Endothelial cell of umbilical vein (primary cell): Measurements from ENCODE around the gene SLC5A3. TPM values are rescaled to one million over a fixed set of nuclear protein-coding genes. Genes with fewer than 3 reads are reported as not detected.
A peak's percentile ranks its signal among the peaks of the same experiment; 100 is the strongest.

ENCODE experiments used
- BruUV-seq: library from RNA; stranded (reverse); fragments of 400-500 nt; replicated peaks from 2 replicates; lab custom pipeline; 2021; lab: Mats Ljungman, UMichigan
- CTCF ChIA-PET: fragments of 300-600, 350-600 bp; sonication (Branson Sonifier 250); formaldehyde crosslinking; loops from one replicate; lab custom pipeline; 2021; ENCODE audit warnings: antibody characterized with exemption, inconsistent platforms; lab: Charles Lee
- POLR2A ChIA-PET: fragments of 300-600, 350-600 bp; sonication (Branson Sonifier 250); formaldehyde crosslinking; loops from one replicate; lab custom pipeline; 2021; ENCODE audit warnings: antibody characterized with exemption, inconsistent platforms; lab: Charles Lee
- DNase-seq: peaks from one replicate; pipeline ENCODE4 v3.0.0-alpha.2; 2011; ENCODE audit warnings: low read depth, low spot score
- FAIRE-seq: peaks from 2 replicates; lab custom pipeline; 2011; peaks lifted over from hg19 to GRCh38; lab: Jason Lieb, UNC
- H2AFZ ChIP-seq: 2 replicates; pipeline ENCODE4 v1.6.0; 2012; ENCODE audit warnings: low read depth, low read length, control low read depth, inconsistent platforms
- H3K27ac ChIP-seq: 2 replicates; pipeline ENCODE4 v1.5.1; 2011; ENCODE audit warnings: low read depth, mild to moderate bottlenecking, control low read depth, low read length, moderate library complexity; ENCODE audit not compliant: insufficient read depth
- H3K27me3 ChIP-seq, 2 experiments: 2 replicates each; pipeline versions ENCODE4 v1.6.0 to v1.6.1; 2011; ENCODE audit warnings: low read length in 2 of 2, mixed read lengths in 1 of 2; ENCODE audit not compliant: control insufficient read depth in 2 of 2, insufficient read depth in 2 of 2
- H3K36me3 ChIP-seq, 2 experiments: 2 replicates in 1 of 2; 3 replicates in 1 of 2; pipeline ENCODE4 v1.5.1; 2011; ENCODE audit warnings: low read length in 2 of 2, mild to moderate bottlenecking in 1 of 2, moderate library complexity in 1 of 2; ENCODE audit not compliant: control insufficient read depth in 2 of 2, insufficient read depth in 2 of 2; ENCODE audit errors: extremely low read depth in 1 of 2
- H3K4me1 ChIP-seq: 3 replicates; pipeline ENCODE4 v1.5.1; 2011; ENCODE audit warnings: mild to moderate bottlenecking, low read length; ENCODE audit not compliant: control insufficient read depth, insufficient read depth; ENCODE audit errors: extremely low read depth
- H3K4me2 ChIP-seq: 2 replicates; pipeline ENCODE4 v1.6.1; 2011; ENCODE audit warnings: low read length, control low read depth, mixed read lengths; ENCODE audit not compliant: insufficient read depth
- H3K4me3 ChIP-seq, 3 experiments: fragments of 200-600 bp in 1 of 3; sonication (generic), shearing (Covaris generic) in 1 of 3; replicated peaks in 1 of 3; 2 replicates each; pipeline ENCODE4 v1.5.1; 2011 to 2016; ENCODE audit warnings: control low read depth in 3 of 3, low read length in 3 of 3, mild to moderate bottlenecking in 2 of 3, inconsistent platforms in 1 of 3, low read depth in 1 of 3, moderate library complexity in 1 of 3; ENCODE audit not compliant: insufficient read depth in 1 of 3
- H3K79me2 ChIP-seq: 2 replicates; pipeline ENCODE4 v1.6.0; 2012; ENCODE audit warnings: low read length, inconsistent platforms; ENCODE audit not compliant: control insufficient read depth, insufficient read depth
- H3K9ac ChIP-seq: replicated peaks from 2 replicates; pipeline ENCODE3; 2011; ENCODE audit warnings: low read length, control low read depth; ENCODE audit not compliant: insufficient read depth; ENCODE audit errors: extremely low read depth
- H3K9me1 ChIP-seq: replicated peaks from 3 replicates; pipeline ENCODE4 v1.6.0; 2011; ENCODE audit warnings: mild to moderate bottlenecking, low read length; ENCODE audit not compliant: control insufficient read depth, insufficient read depth; ENCODE audit errors: extremely low read depth
- H3K9me3 ChIP-seq: replicated peaks from 2 replicates; pipeline ENCODE4 v1.5.1; 2012; ENCODE audit warnings: low read length, inconsistent platforms; ENCODE audit not compliant: control insufficient read depth, insufficient read depth
- H4K20me1 ChIP-seq: replicated peaks from 2 replicates; pipeline ENCODE3; 2011; ENCODE audit warnings: mild to moderate bottlenecking, low read length; ENCODE audit not compliant: control insufficient read depth, insufficient read depth; ENCODE audit errors: extremely low read depth
- EZH2 ChIP-seq: IDR thresholded peaks from 2 replicates; pipeline ENCODE4 v1.6.1; 2012; ENCODE audit warnings: borderline replicate concordance, low read depth, mild to moderate bottlenecking, moderate library complexity, low read length, inconsistent platforms; ENCODE audit not compliant: severe bottlenecking
- FOS ChIP-seq: IDR thresholded peaks from 2 replicates; pipeline ENCODE4 v1.6.1; 2011; ENCODE audit warnings: mild to moderate bottlenecking, low read length, moderate library complexity, borderline replicate concordance; ENCODE audit not compliant: insufficient read depth
- GATA2 ChIP-seq: IDR thresholded peaks from 2 replicates; pipeline ENCODE4 v1.7.0; 2011; ENCODE audit warnings: low read depth, mild to moderate bottlenecking, moderate library complexity, mixed read lengths, low read length; ENCODE audit not compliant: insufficient read length, insufficient read depth
- JUN ChIP-seq: IDR thresholded peaks from 2 replicates; pipeline ENCODE4 v1.6.1; 2011; ENCODE audit warnings: borderline replicate concordance, low read depth; ENCODE audit not compliant: insufficient read length, insufficient read depth
- MYC ChIP-seq: IDR thresholded peaks from one replicate; pipeline ENCODE4 v1.6.1; 2011; ENCODE audit warnings: mild to moderate bottlenecking, low read depth, low read length
- POLR2A ChIP-seq: IDR thresholded peaks from 2 replicates; pipeline ENCODE4 v1.6.1; 2012; ENCODE audit warnings: low read depth, mild to moderate bottlenecking, control low read depth, low read length
- POLR2AphosphoS5 ChIP-seq: IDR thresholded peaks from 2 replicates; pipeline ENCODE4 v1.6.1; 2012; ENCODE audit warnings: low read depth, mild to moderate bottlenecking, control low read depth, low read length, moderate library complexity; ENCODE audit not compliant: insufficient read depth
- dilution Hi-C: fragments of 300-500 bp; cut with MboI; formaldehyde crosslinking; loops from one replicate; pipeline ENCODE4 v1.15.0; 2019; ENCODE audit warnings: low sequenced_read_pairs; ENCODE audit not compliant: extremely low pct_ligation_motif_present
- intact Hi-C: fragments of 100-400 bp; cut with micrococcal nuclease; formaldehyde crosslinking; loops from one replicate; pipeline ENCODE4 v1.10.0; 2022
- polyA plus RNA-seq, 4 experiments: library from polyadenylated mRNA; depleted of rRNA in 3 of 4; stranded (reverse) in 3 of 4; unstranded in 1 of 4; fragments of >200 nt; gene quantifications; 2 replicates each; pipeline versions ENCODE4 v1.2.1 to v1.2.3, GENCODE V29; 2011 to 2012; ENCODE audit warnings: missing spikeins in 1 of 4
- total RNA-seq: library from RNA; stranded (reverse); gene quantifications from 2 replicates; pipeline ENCODE4 v1.2.3, GENCODE V29; 2021
- TF ChIP-seq, protein P1 (sequence below), 2 donors: IDR thresholded peaks; 1 replicate in 1 of 2; 2 replicates in 1 of 2; pipeline ENCODE4 v1.5.1; 2011; ENCODE audit warnings: low read length in 2 of 2, mild to moderate bottlenecking in 2 of 2, moderate library complexity in 2 of 2, control low read depth in 1 of 2, inconsistent platforms in 1 of 2, low read depth in 1 of 2; ENCODE audit not compliant: insufficient read depth in 1 of 2; ENCODE audit errors: extremely low read depth in 1 of 2
- TF ChIP-seq, protein P2 (sequence below): IDR thresholded peaks from 2 replicates; pipeline ENCODE4 v1.6.1; 2011; ENCODE audit not compliant: insufficient read depth, insufficient read length

SLC5A3 gene
- total and polyA plus RNA-seq, 2 donors (not counting 3 experiments of a cell fraction or from before 2014, with no cell fraction given), result 1.6 to 8.0 TPM

GRCh38 chr21:34072145-34073031 lies 990 bp upstream of the SLC5A3 start:
- dilution Hi-C loops, result no loop called here
- FAIRE-seq (no peak), DNase-seq (no peak)
- ChIA-PET POLR2A (interaction anchor here (0.5 to 1.0 kb wide), 2 partner anchors 100 to 104 kb away, joined by 4 to 8 read pairs; no protein-coding TSS in a partner anchor), CTCF (interaction anchor here (1.1 to 2.8 kb wide), 5 partner anchors 20 to 276 kb away, joined by 6 to 38 read pairs (median 12); no protein-coding TSS in a partner anchor)
- H3K36me3 ChIP-seq, result no peaks in the 10 kb centered on the region
- no peak for TF ChIP-seq EZH2
- TF ChIP-seq JUN, result no peak
- no peak for TF ChIP-seq GATA2
- TF ChIP-seq POLR2A, result no peak
- TF ChIP-seq, protein P1, sequence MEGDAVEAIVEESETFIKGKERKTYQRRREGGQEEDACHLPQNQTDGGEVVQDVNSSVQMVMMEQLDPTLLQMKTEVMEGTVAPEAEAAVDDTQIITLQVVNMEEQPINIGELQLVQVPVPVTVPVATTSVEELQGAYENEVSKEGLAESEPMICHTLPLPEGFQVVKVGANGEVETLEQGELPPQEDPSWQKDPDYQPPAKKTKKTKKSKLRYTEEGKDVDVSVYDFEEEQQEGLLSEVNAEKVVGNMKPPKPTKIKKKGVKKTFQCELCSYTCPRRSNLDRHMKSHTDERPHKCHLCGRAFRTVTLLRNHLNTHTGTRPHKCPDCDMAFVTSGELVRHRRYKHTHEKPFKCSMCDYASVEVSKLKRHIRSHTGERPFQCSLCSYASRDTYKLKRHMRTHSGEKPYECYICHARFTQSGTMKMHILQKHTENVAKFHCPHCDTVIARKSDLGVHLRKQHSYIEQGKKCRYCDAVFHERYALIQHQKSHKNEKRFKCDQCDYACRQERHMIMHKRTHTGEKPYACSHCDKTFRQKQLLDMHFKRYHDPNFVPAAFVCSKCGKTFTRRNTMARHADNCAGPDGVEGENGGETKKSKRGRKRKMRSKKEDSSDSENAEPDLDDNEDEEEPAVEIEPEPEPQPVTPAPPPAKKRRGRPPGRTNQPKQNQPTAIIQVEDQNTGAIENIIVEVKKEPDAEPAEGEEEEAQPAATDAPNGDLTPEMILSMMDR (IDR thresholded peaks at IDR 0.05; ENCODE audit: extremely low read depth in 1 of 2, insufficient read depth in 1 of 2, low read depth in 1 of 2, low read length in 2 of 2), result no peak
- TF ChIP-seq, protein P2, sequence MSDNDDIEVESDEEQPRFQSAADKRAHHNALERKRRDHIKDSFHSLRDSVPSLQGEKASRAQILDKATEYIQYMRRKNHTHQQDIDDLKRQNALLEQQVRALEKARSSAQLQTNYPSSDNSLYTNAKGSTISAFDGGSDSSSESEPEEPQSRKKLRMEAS, result no peak
- TF ChIP-seq POLR2AphosphoS5, result no peak
- TF ChIP-seq FOS, result no peak
- no peak for TF ChIP-seq MYC
- intact Hi-C loops, result loop anchor here (1.0 to 5.0 kb wide), 6 partner anchors 42 to 170 kb away; no protein-coding TSS in a partner anchor
- peaks cover 10% of the 10 kb centered on the region for H3K4me1 ChIP-seq
- H3K27me3 ChIP-seq, result peaks cover 0 to 4% of the 10 kb centered on the region in 2 experiments
- H3K27ac ChIP-seq, result no peak overlapping the region
- no peaks in the 10 kb centered on the region for H3K9me1 ChIP-seq
- no TSS peak for BruUV-seq
- H2AFZ ChIP-seq, result peak overlapping the region; percentile 86
- H4K20me1 ChIP-seq, result no peaks in the 10 kb centered on the region
- peak overlapping the region; percentile 30 to 54 (median 52) for H3K4me3 ChIP-seq
- H3K4me2 ChIP-seq, result peak overlapping the region; percentile 40
- H3K9ac ChIP-seq, result peak overlapping the region; percentile 40
- H3K79me2 ChIP-seq, result peaks cover 6% of the 10 kb centered on the region
- H3K9me3 ChIP-seq, result no peaks in the 10 kb centered on the region
